HL-60 (cell line): ENCODE results near the gene DCBLD1.
A peak's percentile ranks its signal among the peaks of the same experiment; 100 is the strongest.
"Not testable (repeated sequence)": the region's sequence is repeated elsewhere in the genome, so short reads cannot be mapped to it uniquely, and the experiment has no call there.

Experiments
- DNase-seq, 2 experiments: peaks; one replicate each; pipeline ENCODE4 v3.0.0-alpha.2; 2010 to 2020; ENCODE audit warnings: low read depth in 1 of 2, low spot score in 1 of 2
- H3K27ac ChIP-seq: fragments of 250-450 bp; sonication (Bioruptor Pico); replicated peaks from 2 replicates; pipeline ENCODE4 v1.5.1; 2020; ENCODE audit warnings: mild to moderate bottlenecking, moderate library complexity
- H3K27me3 ChIP-seq: fragments of 250-450 bp; sonication (Bioruptor Pico); 2 replicates; pipeline ENCODE4 v1.5.1; 2021; ENCODE audit warnings: mild to moderate bottlenecking, moderate library complexity; ENCODE audit not compliant: insufficient read depth, poor library complexity, severe bottlenecking
- H3K4me3 ChIP-seq: replicated peaks from 2 replicates; pipeline ENCODE4 v1.5.1; 2011; ENCODE audit warnings: mild to moderate bottlenecking, control low read depth, low read length; ENCODE audit not compliant: insufficient read depth
- GABPA ChIP-seq: IDR thresholded peaks from 2 replicates; pipeline ENCODE4 v1.6.1; 2012; ENCODE audit warnings: low read depth
- POLR2AphosphoS5 ChIP-seq: IDR thresholded peaks from 2 replicates; pipeline ENCODE4 v1.6.1; 2012; ENCODE audit warnings: low read depth
- REST ChIP-seq: IDR thresholded peaks from 2 replicates; pipeline ENCODE4 v1.6.1; 2012; ENCODE audit warnings: low read depth; ENCODE audit not compliant: insufficient replicate concordance
- SPI1 ChIP-seq: IDR thresholded peaks from 2 replicates; pipeline ENCODE4 v1.6.1; 2012; ENCODE audit warnings: low read depth, mild to moderate bottlenecking, borderline replicate concordance
- TF ChIP-seq, protein P1 (sequence below): IDR thresholded peaks from one replicate; pipeline ENCODE4 v1.5.1; 2011; ENCODE audit warnings: low read length, control low read depth, inconsistent platforms; ENCODE audit not compliant: insufficient read depth

DCBLD1 gene

GRCh38 chr6:117465691-117466090, 16.8 kb upstream of the DCBLD1 start:
- H3K27ac ChIP-seq = no peak overlapping the region
- H3K27me3 ChIP-seq = no peaks in the 10 kb centered on the region
- DNase-seq = no peak
- peak; percentile 39; the same call in 1 of the 2 replicates for TF ChIP-seq SPI1
- no peak for TF ChIP-seq POLR2AphosphoS5
- no peak overlapping the region for H3K4me3 ChIP-seq

DNA sequence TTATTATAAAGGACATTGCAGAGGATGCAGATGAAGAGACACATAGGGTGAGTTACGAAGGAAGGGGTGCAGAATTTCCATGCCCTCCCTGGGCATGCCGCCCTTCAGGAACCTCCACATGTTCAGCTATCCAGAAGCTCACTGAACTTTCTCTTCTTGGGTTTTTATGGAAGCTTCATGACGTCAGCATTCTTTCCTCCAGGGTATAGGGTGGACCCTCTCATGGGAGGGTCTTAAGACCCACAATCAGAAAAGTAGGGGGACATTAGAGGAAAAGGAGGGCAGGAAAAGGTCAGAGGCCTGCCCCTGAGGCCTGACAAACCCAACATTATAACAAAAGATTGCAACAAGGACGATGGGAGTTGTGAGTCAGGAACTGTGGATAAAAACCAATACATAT, 14.6 kb upstream of the DCBLD1 start:
- TF ChIP-seq, protein P1, sequence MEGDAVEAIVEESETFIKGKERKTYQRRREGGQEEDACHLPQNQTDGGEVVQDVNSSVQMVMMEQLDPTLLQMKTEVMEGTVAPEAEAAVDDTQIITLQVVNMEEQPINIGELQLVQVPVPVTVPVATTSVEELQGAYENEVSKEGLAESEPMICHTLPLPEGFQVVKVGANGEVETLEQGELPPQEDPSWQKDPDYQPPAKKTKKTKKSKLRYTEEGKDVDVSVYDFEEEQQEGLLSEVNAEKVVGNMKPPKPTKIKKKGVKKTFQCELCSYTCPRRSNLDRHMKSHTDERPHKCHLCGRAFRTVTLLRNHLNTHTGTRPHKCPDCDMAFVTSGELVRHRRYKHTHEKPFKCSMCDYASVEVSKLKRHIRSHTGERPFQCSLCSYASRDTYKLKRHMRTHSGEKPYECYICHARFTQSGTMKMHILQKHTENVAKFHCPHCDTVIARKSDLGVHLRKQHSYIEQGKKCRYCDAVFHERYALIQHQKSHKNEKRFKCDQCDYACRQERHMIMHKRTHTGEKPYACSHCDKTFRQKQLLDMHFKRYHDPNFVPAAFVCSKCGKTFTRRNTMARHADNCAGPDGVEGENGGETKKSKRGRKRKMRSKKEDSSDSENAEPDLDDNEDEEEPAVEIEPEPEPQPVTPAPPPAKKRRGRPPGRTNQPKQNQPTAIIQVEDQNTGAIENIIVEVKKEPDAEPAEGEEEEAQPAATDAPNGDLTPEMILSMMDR = no peak
- no peak for TF ChIP-seq REST
- TF ChIP-seq GABPA = no peak
- no peak for TF ChIP-seq POLR2AphosphoS5
- TF ChIP-seq SPI1 = no peak
- no peak overlapping the region for H3K27ac ChIP-seq
- no peaks in the 10 kb centered on the region for H3K27me3 ChIP-seq
- no peak for DNase-seq
- no peak overlapping the region for H3K4me3 ChIP-seq

DNA sequence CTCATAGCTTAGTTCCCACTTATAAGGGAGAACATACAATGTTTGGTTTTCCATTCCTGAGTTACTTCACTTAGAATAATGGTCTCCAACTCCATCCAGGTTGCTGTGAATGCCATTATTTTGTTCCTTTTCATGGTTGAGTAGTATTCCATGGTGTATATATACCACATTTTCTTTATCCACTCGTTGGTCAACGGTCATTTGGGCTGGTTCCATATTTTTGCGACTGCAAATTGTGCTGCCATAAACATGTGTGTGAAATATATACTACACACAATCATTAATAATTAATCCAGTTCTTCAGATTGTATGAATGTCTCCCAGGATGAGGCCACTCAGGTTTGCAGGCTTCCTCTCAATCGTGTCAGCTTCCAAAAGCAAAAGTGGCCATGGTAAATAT, 13.9 kb upstream of the DCBLD1 start:
- H3K4me3 ChIP-seq, H3K27me3 ChIP-seq, H3K27ac ChIP-seq: not testable (repeated sequence)

DNA sequence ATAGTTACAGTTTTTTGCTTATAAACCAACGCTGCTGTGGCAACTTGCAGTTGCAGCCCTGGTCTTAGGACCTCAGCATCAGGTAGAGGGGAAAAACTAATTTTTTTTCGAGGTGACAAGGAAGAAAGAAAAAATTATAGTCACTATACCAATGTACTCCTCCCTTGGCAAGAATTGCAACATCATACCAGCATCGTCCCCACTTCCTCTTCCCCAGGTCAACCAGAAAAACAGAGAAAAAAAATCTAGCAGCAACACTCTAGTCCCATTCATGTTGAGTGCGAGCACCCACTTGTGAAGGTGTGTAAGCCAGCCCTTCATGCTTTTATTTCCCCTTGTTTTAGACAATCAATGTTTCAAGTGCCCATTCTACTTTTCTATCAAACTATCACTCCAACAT, 13.1 kb upstream of the DCBLD1 start:
- Histone ChIP-seq H3K4me3 (no peak overlapping the region), H3K27ac (no peak overlapping the region), H3K27me3 (no peaks in the 10 kb centered on the region)
- TF ChIP-seq, protein P1 = no peak
- no peak for TF ChIP-seq POLR2AphosphoS5
- peak; percentile 97 for TF ChIP-seq SPI1
- TF ChIP-seq GABPA = peak; percentile 41; the same call in 1 of the 2 replicates
- no peak for TF ChIP-seq REST
- peak; percentile 47 to 73 for DNase-seq

More for the DNA sequence above, 13.9 kb upstream of the DCBLD1 start:
- not testable (repeated sequence) for DNase-seq

DNA sequence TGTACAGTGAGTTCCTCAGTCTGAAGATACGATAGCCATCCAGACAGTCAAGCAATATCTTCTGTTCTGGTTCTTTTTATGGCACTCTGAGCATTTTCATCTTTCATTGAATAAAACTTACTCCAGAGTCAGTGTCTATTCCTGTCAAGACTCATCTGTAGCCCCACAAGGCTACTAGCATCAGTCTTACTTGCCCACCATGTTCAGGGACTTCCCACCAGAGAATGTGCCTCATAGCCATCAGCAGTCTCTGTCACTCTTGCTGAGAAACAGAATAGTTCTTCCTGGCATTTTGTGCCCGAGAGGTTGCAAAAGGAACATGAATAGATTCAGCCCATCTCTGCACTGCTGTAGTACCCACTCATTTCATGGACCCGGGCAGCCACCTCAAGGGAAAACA, 12.7 kb upstream of the DCBLD1 start:
- Histone ChIP-seq H3K27me3 (no peaks in the 10 kb centered on the region), H3K27ac (no peak overlapping the region), H3K4me3 (no peak overlapping the region)
- no peak for DNase-seq
- TF ChIP-seq GABPA = no peak
- TF ChIP-seq, protein P1 = no peak
